ENCODE results near the gene SH2D5.

DNA sequence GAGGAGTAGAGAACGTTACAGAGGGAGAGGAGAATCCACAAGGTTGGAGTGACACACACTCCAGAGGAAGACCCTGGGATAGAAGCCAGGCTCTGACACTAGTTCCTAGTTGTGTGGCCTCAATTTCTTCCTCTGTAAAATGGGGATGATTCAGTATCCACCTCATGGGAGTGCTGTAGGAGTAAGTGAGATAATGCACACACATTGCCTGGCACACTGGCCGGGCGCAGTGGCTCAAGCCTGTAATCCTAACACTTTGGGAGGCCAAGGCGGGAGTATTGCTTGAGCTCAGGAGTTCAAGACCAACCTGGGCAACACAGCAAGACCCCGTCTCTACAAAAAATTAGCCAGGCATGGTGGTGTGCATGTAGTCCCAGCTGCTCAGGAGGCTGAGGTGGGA, 23.6 kb downstream of the SH2D5 start:
- TF ChIP-seq, protein P1, sequence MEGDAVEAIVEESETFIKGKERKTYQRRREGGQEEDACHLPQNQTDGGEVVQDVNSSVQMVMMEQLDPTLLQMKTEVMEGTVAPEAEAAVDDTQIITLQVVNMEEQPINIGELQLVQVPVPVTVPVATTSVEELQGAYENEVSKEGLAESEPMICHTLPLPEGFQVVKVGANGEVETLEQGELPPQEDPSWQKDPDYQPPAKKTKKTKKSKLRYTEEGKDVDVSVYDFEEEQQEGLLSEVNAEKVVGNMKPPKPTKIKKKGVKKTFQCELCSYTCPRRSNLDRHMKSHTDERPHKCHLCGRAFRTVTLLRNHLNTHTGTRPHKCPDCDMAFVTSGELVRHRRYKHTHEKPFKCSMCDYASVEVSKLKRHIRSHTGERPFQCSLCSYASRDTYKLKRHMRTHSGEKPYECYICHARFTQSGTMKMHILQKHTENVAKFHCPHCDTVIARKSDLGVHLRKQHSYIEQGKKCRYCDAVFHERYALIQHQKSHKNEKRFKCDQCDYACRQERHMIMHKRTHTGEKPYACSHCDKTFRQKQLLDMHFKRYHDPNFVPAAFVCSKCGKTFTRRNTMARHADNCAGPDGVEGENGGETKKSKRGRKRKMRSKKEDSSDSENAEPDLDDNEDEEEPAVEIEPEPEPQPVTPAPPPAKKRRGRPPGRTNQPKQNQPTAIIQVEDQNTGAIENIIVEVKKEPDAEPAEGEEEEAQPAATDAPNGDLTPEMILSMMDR (conservative IDR thresholded peaks at IDR 0.05; ENCODE audit: low read depth, low read length): no peak
- no peak for TF ChIP-seq EZH2 (IDR thresholded peaks at IDR 0.05; ENCODE audit: borderline replicate concordance, low read depth, low read length, poor library complexity, severe bottlenecking)

Measured in A673 (cell line).